CD4-positive, CD25-positive, alpha-beta regulatory T cell (primary cell): ENCODE results near the gene TMEM144. TPM values are rescaled to one million over a fixed set of nuclear protein-coding genes. Genes with fewer than 3 reads are reported as not detected.

ENCODE experiments used
- polyA plus RNA-seq, 4 donors: library from polyadenylated mRNA; unstranded; fragments of 300-500 nt; fragmentation: Illumina TruSeq; gene quantifications; one replicate each; pipeline ENCODE4 v1.2.3, GENCODE V29; 2021
- total RNA-seq: library from RNA; stranded (reverse); gene quantifications from one replicate; pipeline ENCODE4 v1.2.3, GENCODE V29; 2022

TMEM144 gene
- total and polyA plus RNA-seq, 5 donors from 2014 or later: not detected

Other genes with a start within 250 kb of the TMEM144 start
- not detected for gene GASK1B, start 37.5 kb upstream of the TMEM144 start, total RNA-seq
- gene GASK1B, start 37.5 kb upstream of the TMEM144 start, polyA plus RNA-seq: not detected